ENCODE data around the gene NLRP14. TPM values are rescaled to one million over a fixed set of nuclear protein-coding genes. Genes with fewer than 3 reads are reported as not detected.

The NLRP14 gene
- under 0.01 and 0.15 TPM in 2 replicates for total RNA-seq

GRCh38 chr11:7020183-7020917, at the start of gene NLRP14, which contains the start of gene ZNF214:
NLRP14 (plus strand) TSS chr11:7020479; CDS start chr11:7038587, 18,108 bp downstream.
ZNF214 (minus strand) TSS chr11:7020346; CDS start chr11:7002835, 17,511 bp downstream.

GRCh38 chr11:7088921-7089320, 68.6 kb downstream of the NLRP14 start, which contains the start of gene RBMXL2:
RBMXL2 (plus strand) TSS chr11:7088998; CDS start chr11:7089121, 123 bp downstream.

Other genes starting within 250 kb of the NLRP14 start
- under 0.01 and 0.15 TPM in 2 replicates for gene OR2AG2, start 248.5 kb upstream of the NLRP14 start, total RNA-seq
- not detected in 2 replicates for gene OR2AG1, start 237.5 kb upstream of the NLRP14 start, total RNA-seq
- under 0.01 and 0.46 TPM in 2 replicates for gene OR6A2, start 220.8 kb upstream of the NLRP14 start, total RNA-seq
- not detected in 2 replicates for gene OR10A5, start 174.8 kb upstream of the NLRP14 start, total RNA-seq
- not detected in 2 replicates for gene OR10A2, start 157.4 kb upstream of the NLRP14 start, total RNA-seq
- gene OR10A4, start 143.9 kb upstream of the NLRP14 start, total RNA-seq, result not detected in 2 replicates
- gene OR2D2, start 128.0 kb upstream of the NLRP14 start, total RNA-seq, result 0.15 and 0.32 TPM in 2 replicates
- gene OR2D3, start 99.5 kb upstream of the NLRP14 start, total RNA-seq, result not detected in 2 replicates
- gene ZNF215, start 94.1 kb upstream of the NLRP14 start, total RNA-seq, result 2.9 and 7.1 TPM in 2 replicates
- gene ZNF214, start 133 bp upstream of the NLRP14 start, total RNA-seq, result 1.9 and 3.5 TPM in 2 replicates
- under 0.01 TPM in 1 of 2 replicates, not detected in the other for gene RBMXL2, start 68.5 kb downstream of the NLRP14 start, total RNA-seq
- 0.15 and 0.97 TPM in 2 replicates for gene SYT9, start 231.4 kb downstream of the NLRP14 start, total RNA-seq